IPS DF 6.9 (cell line): Measurements from ENCODE around the gene REEP3.

Source experiments
- DNase-seq: peaks from one replicate; pipeline ENCODE4 v3.0.0-alpha.2; 2013; ENCODE audit warnings: low read depth, low spot score
- H3K27ac ChIP-seq: one replicate; pipeline ENCODE4 v1.5.1; 2013; ENCODE audit warnings: low read length, control low read depth
- H3K27me3 ChIP-seq: 2 replicates; pipeline ENCODE4 v1.6.1; 2013; ENCODE audit warnings: mild to moderate bottlenecking, low read length; ENCODE audit not compliant: control insufficient read depth, insufficient read depth
- H3K36me3 ChIP-seq: 2 replicates; pipeline ENCODE4 v1.6.1; 2013; ENCODE audit warnings: low read length; ENCODE audit not compliant: control insufficient read depth, insufficient read depth
- H3K4me1 ChIP-seq: 2 replicates; pipeline ENCODE4 v1.6.1; 2013; ENCODE audit warnings: low read length; ENCODE audit not compliant: control insufficient read depth, insufficient read depth
- H3K4me3 ChIP-seq: 2 replicates; pipeline ENCODE4 v1.5.1; 2013; ENCODE audit warnings: mild to moderate bottlenecking, low read length
- H3K9me3 ChIP-seq: 2 replicates; pipeline ENCODE4 v1.6.1; 2013; ENCODE audit warnings: low read length, inconsistent platforms; ENCODE audit not compliant: control insufficient read depth, insufficient read depth
- WGBS: extraction: QIAGEN DNeasy Blood & Tissue Kit; methylation state at CpG from one replicate; pipeline ENCODE4 v1.1.7; 2013; ENCODE audit warnings: mixed read lengths, missing lambda C conversion rate; ENCODE audit not compliant: insufficient read length, insufficient coverage; 5-methylcytosine and 5-hydroxymethylcytosine counted together

Gene REEP3

DNA sequence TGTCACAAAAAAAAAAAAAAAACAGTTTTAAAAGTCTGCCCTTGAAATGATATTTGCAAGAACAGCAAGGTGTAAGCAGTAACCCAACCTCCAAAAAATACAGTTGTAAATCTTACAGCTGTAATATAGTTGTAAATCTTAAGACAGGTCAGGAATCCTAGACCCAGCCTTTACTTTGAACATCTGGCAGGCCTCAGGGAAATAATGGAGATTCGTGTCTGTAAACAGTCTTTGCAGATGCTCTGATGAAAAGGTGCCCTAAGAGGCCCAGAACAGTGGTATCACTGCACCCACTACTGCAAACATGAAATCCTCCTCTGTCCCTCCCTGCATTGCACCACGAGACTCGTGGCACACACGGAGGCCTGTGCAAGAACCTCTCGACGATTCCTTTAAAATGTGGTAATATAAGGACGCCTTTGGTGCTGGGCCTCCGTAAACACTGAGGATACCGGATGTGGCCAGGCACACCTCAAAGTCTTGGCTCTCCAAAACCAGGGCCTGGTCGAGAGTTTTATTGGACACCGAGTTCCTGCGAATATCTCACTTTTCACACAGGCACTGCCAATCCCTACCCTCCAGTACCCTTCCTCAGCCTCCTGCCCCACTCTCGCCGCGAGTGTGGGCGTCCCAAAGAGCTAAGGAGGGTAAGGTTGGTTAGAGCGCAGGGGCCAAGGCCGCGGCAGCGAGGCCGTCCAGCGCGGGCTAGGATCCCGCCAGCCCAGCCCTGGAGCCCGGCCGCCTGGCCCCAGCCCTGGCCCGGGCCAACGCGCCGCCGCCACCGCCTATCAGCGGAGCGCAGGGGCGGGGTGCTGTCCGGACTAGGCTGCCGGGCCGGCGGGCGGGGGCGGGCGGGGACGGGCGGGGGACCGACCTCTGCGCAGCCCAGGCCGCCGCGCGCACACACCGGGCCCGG is at the start of gene REEP3:
REEP3 (plus strand) TSS at position 902 of the 916 bp plus-strand sequence. CDS start 145 bp downstream, outside the sequence.
- Histone ChIP-seq H3K27ac (no peak within 1 kb of the TSS), H3K36me3 (no peaks in the 10 kb centered on the region), H3K4me1 (no peaks in the 10 kb centered on the region; the same call in 1 of the 2 replicates), H3K9me3 (no peaks in the 10 kb centered on the region), H3K27me3 (no peaks in the 10 kb centered on the region), H3K4me3 (peak within 1 kb of the TSS; percentile 88)
- DNase-seq, result no peak
- no CpG with 5 or more reads among the region's 52 CpGs for WGBS

DNA sequence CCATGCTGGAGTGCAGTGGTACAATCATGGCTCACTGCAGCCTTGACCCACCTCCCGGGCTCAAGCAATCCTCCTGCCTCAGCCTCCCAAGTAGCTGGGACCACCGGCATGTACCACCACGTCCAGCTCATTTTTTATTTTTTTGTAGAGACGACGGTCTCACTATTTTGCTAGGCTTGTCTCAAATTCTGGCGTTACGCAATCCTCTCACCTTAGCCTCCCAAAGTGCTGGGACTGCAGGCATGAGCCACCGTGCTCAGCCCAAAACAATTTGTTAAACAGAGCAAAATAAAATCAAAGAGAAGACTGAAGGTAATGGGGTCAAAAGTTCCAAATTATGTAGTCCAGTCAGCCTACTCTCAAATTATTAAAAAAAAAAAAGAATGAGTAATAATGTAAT is 46.7 kb upstream of the REEP3 start:
- no peak for DNase-seq
- H3K27me3 ChIP-seq, result no peaks in the 10 kb centered on the region
- no peaks in the 10 kb centered on the region for H3K9me3 ChIP-seq
- no peaks in the 10 kb centered on the region for H3K36me3 ChIP-seq
- H3K4me3 ChIP-seq, result no peak overlapping the region
- peaks cover 3% of the 10 kb centered on the region; the same call in 1 of the 2 replicates for H3K4me1 ChIP-seq
- H3K27ac ChIP-seq, result no peak overlapping the region
- no CpG with 5 or more reads among the region's 8 CpGs for WGBS

GRCh38 chr10:63477927-63478326 is 43.3 kb upstream of the REEP3 start:
- H3K9me3 ChIP-seq, result no peaks in the 10 kb centered on the region
- H3K27me3 ChIP-seq, result no peaks in the 10 kb centered on the region
- no peak overlapping the region for H3K4me3 ChIP-seq
- WGBS, result no CpG with 5 or more reads among the region's 1 CpG
- H3K4me1 ChIP-seq, result peaks cover 3% of the 10 kb centered on the region; the same call in 1 of the 2 replicates
- no peak for DNase-seq
- no peaks in the 10 kb centered on the region for H3K36me3 ChIP-seq
- H3K27ac ChIP-seq, result no peak overlapping the region

GRCh38 chr10:63478564-63478963 is 42.6 kb upstream of the REEP3 start:
- H3K27ac ChIP-seq, result no peak overlapping the region
- DNase-seq, result peak; percentile 31
- no peaks in the 10 kb centered on the region for H3K9me3 ChIP-seq
- no peaks in the 10 kb centered on the region for H3K27me3 ChIP-seq
- H3K4me1 ChIP-seq, result peaks cover 3% of the 10 kb centered on the region; the same call in 1 of the 2 replicates
- H3K36me3 ChIP-seq, result no peaks in the 10 kb centered on the region
- WGBS, result no CpG with 5 or more reads among the region's 3 CpGs
- H3K4me3 ChIP-seq, result no peak overlapping the region

DNA sequence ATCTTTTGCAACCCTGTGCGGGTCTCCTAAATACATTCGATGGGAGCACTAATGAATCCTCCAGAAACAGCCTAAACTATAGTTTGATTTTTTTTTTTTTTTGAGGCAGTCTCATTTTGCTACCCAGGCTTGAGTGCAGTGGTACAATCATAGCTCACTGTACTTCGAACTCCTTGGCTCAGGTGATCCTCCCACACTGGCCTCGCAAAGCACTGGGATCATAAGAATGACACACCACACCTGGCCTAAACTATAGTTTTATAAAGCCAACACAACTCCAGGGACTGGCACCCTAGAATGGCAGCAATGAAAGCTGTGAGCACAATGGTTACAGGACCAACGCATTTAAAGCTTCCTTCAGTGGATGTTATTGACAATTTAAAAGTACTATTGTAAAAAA is 41.0 kb upstream of the REEP3 start:
- H3K27me3 ChIP-seq, result no peaks in the 10 kb centered on the region
- WGBS, result no CpG with 5 or more reads among the region's 5 CpGs
- H3K4me1 ChIP-seq, result peaks cover 3% of the 10 kb centered on the region; the same call in 1 of the 2 replicates
- H3K4me3 ChIP-seq, result no peak overlapping the region
- no peaks in the 10 kb centered on the region for H3K36me3 ChIP-seq
- no peaks in the 10 kb centered on the region for H3K9me3 ChIP-seq
- no peak overlapping the region for H3K27ac ChIP-seq
- no peak for DNase-seq

GRCh38 chr10:63481815-63482421 is 39.3 kb upstream of the REEP3 start:
- Histone ChIP-seq H3K4me1 (peaks cover 2% of the 10 kb centered on the region; the same call in 1 of the 2 replicates), H3K27me3 (no peaks in the 10 kb centered on the region), H3K4me3 (no peak overlapping the region), H3K9me3 (no peaks in the 10 kb centered on the region), H3K36me3 (no peaks in the 10 kb centered on the region), H3K27ac (no peak overlapping the region)
- DNase-seq, result no peak
- no CpG with 5 or more reads among the region's 6 CpGs for WGBS

GRCh38 chr10:63483983-63484382 is 37.2 kb upstream of the REEP3 start:
- WGBS, result no CpG with 5 or more reads among the region's 1 CpG
- no peaks in the 10 kb centered on the region for H3K4me1 ChIP-seq

DNA sequence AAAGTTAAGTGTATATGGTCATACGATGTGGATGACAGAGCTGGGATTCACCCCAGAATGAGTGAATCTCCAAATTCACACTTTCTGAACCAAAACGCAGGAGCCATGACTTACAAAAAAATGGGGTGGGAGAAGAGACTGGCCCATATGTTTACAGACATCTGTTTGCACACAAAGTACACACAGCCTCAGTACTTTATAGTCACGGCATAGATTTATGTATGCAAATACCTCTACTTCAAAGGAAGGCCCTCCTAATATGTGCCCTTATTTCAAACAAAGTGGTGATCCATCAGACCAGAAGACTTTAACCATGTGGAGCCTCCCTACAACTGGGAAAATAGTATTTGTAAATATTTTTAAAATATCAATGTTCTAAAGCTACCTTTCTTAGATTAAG is 33.2 kb upstream of the REEP3 start:
- DNase-seq, result no peak
- H3K27ac ChIP-seq, result no peak overlapping the region
- no CpG with 5 or more reads among the region's 3 CpGs for WGBS
- no peaks in the 10 kb centered on the region for H3K9me3 ChIP-seq
- no peaks in the 10 kb centered on the region for H3K27me3 ChIP-seq
- no peaks in the 10 kb centered on the region for H3K4me1 ChIP-seq
- H3K36me3 ChIP-seq, result no peaks in the 10 kb centered on the region
- no peak overlapping the region for H3K4me3 ChIP-seq

More at GRCh38 chr10:63483983-63484382, 37.2 kb upstream of the REEP3 start:
- H3K36me3 ChIP-seq, result no peaks in the 10 kb centered on the region
- H3K27me3 ChIP-seq, result no peaks in the 10 kb centered on the region
- H3K4me3 ChIP-seq, result no peak overlapping the region
- DNase-seq, result no peak
- no peak overlapping the region for H3K27ac ChIP-seq
- no peaks in the 10 kb centered on the region for H3K9me3 ChIP-seq

GRCh38 chr10:63489838-63490237 is 31.4 kb upstream of the REEP3 start:
- no peaks in the 10 kb centered on the region; the same call in 1 of the 2 replicates for H3K4me1 ChIP-seq
- DNase-seq, result no peak
- no peaks in the 10 kb centered on the region for H3K9me3 ChIP-seq
- H3K27ac ChIP-seq, result no peak overlapping the region
- H3K4me3 ChIP-seq, result no peak overlapping the region
- WGBS, result no CpG with 5 or more reads among the region's 3 CpGs
- no peaks in the 10 kb centered on the region for H3K27me3 ChIP-seq
- H3K36me3 ChIP-seq, result no peaks in the 10 kb centered on the region

DNA sequence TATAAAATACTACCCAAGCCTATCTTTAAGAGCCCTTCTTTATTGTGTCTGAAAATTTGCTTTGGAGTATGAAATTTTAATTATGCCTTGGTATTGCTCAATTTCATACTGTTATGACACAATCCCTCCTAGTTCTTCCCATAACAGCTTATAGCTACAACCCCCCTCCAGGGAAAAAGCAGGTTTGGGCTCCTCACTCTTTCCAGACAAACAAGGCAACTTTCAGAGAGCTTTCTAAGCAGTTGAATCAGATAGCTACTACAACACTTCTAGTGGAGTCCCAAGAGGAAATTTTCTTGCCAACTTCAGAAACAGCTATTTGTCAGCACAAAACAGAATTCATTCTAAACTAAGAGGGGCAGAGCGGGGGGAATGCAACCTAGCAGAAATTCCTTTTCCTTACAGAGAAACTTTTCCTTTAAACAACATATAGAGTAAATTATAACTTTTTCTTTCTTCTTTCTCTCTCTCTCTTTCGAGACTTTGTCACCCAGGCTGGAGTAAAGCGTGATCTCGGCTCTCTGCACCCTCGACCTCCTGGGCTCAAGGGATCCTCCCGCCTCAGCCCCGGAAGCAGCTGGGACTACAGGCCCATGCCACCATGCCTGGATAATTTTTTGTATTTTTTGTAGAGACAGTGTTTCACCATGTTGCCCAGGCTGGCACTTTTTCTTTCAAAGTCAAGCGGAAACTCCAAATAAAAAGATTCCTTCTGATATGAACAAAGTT is 29.4 kb upstream of the REEP3 start:
- Histone ChIP-seq H3K27ac (no peak overlapping the region), H3K9me3 (no peaks in the 10 kb centered on the region)
- no CpG with 5 or more reads among the region's 8 CpGs for WGBS

More for the DNA sequence above, 29.4 kb upstream of the REEP3 start:
- no peak for DNase-seq
- no peaks in the 10 kb centered on the region; the same call in 1 of the 2 replicates for H3K4me1 ChIP-seq
- no peaks in the 10 kb centered on the region for H3K36me3 ChIP-seq
- H3K4me3 ChIP-seq, result no peak overlapping the region
- H3K27me3 ChIP-seq, result no peaks in the 10 kb centered on the region
